GM19099 (cell line): ENCODE results near the gene SHF.

Source experiments
- POLR2A ChIP-seq: IDR thresholded peaks from 3 replicates; pipeline ENCODE4 v1.6.1; 2011; ENCODE audit warnings: low read depth; ENCODE audit not compliant: insufficient read length; ENCODE audit errors: extremely low read depth

SHF gene

DNA sequence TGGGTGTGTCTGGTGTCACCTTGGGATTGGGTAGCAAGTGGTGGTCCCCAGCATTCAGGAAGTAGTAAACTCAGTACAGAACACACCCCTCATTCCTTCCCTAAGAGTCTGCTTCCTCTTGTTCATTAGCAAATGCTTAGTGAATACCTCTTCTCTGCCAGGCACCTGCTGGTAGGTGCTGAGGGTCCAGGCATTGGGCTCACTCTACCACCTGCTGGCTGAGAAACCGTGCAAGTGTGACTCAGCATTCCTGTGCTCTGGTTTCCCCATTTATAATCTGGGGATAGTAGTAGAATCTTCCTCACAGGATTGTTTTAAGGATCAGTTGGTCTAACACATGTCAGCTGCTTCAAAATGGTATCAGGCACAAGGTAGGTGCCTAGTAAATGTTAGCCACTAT, 4.8 kb downstream of the SHF start:
- no peak for TF ChIP-seq POLR2A

DNA sequence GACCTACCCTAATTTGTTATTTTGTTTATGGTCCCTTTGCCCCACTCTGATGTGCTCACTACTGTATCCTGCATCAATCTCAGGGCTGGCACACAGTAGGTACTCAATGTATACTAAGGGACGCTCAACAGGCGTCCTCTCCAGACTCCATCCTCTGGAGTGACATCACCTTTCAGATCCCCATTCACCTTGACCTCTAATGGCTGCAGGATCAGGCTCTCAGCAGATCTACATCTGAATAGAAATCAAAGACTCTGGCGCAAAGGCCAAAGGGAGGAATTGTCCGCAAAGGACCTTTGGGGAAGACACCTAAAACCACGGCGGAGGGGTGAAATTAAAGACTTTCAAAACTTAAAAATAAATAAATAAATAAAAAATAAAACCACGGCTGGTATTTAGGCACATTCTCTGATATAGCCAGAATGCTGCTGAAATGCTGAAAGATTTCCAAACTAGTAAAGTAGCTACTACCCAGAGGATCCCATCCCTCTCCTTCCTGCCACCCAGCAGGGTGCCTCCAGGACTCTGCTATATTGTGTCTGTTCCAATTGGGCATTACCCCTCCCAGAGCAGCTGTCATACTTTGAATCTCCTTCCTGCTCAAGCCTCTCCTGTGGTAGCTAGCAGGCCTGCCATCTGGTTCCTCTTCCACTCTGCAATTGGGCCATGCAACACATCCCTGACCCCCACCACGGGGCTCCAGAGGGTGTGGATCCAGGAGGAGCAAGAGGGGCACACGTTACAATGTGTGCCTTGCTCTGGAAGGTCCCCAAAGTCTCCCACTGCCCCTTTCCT, 6.1 kb downstream of the SHF start:
- TF ChIP-seq POLR2A = no peak

DNA sequence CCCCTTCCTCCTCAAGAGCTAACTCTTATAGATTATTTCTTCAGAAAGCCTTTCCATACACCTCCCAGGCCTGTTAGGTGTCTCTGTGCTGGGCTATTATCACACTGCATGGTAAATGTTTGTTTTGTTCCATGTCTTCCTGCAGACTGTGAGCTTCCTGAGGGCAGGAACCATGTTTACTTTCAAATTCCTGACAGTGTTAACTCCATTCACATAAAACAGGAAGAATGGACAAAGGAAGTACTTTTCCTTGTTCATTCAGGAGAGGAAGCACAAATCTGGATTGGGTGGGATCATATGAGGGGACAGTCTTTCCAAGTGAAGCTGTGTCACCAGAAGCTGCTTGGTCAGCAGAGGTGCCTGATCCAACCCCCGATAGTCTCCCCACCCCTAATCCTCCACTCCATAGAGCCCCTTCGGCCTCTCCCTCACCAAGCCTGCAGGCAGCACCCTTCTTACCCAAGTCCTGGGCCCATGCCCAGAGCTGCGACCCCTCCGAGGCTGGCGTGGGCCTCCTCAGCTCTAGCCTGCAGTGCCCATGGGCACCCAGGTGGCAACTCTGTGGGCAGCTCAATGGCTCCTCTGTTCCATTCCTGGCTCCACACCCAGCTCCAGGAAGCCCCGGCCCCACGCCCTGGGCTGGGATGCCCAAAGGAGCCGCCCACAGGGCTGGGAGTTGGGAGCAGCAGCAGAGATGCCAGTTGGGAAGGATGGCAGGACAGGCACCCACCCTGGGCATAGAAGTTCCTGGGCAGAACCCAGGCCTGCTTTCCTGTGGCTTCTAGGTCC, 6.9 kb downstream of the SHF start:
- TF ChIP-seq POLR2A = no peak

DNA sequence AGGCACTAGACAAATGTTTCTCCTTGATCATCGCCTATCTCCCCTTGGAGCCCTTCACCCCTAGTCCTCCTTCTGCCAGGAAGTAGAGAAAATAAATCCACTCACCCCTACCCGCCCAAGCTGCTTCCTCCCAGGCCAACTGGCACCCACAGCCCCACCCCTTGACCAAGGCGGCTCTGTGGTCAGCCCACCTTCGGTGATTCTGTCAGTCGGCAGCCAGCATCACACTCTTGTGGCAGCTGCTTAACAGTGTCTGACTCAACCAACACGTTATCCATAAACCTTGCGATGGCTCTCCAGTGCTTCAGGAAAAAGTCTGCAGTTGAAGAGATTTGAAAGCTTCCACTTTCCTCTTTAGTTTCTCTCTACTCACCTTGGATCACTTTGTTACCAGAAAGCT, 7.6 kb downstream of the SHF start:
- TF ChIP-seq POLR2A = no peak

DNA sequence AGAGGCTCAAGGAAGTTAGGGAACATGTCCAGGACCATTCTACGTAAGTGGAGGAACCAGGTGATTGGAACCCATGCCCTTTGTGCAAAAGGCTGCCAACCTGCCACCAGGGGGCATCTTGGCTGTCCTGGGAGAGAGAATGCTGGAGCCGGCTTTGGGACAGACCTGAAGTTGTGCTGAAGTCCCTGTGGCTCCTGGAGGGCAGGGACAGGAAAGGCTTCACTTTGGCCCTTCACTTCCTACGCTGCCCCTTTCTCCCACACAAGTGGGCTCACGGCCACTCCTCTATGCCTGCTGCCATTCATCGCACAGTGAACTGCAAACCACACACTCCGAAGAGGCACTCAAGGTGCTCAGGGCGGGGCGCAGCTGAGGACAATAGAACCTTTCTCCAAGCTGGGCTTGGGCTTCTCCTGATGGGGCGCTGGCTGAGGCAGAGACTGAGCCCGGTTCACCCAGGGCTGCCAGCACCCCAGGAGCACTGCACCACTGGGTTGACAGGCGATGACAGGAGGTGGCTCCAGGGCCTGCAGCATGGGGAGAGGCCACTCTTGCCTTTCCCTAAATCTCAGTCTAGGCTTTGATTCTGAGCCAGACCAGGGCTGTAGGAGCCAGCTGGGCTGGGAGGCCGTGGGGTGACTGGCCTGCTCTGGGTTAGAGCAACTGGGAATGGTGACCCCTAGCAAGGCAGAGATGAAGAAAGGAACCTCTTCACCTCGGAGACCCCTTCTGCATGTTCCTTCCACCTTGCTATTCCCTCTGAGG, 8.4 kb downstream of the SHF start:
- TF ChIP-seq POLR2A = no peak

DNA sequence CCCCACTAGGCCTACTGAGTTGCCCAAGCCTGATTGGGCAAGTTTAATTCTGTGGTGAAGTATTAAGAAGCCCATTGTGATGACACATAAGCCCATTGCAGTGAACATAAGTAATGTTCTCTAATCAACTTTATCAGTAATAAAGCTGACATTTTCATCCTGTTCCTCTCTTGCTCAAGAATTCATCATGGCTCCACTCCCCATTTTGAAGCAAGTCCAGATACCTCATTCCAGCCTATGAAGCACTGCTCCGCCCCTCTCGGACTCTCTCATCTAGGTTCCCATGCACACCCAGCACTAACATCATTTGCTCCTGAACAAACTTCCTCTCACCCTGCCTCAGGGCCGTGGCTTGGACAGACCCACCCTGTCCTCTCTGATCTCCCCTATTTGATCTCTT, 10.5 kb downstream of the SHF start:
- TF ChIP-seq POLR2A = no peak

DNA sequence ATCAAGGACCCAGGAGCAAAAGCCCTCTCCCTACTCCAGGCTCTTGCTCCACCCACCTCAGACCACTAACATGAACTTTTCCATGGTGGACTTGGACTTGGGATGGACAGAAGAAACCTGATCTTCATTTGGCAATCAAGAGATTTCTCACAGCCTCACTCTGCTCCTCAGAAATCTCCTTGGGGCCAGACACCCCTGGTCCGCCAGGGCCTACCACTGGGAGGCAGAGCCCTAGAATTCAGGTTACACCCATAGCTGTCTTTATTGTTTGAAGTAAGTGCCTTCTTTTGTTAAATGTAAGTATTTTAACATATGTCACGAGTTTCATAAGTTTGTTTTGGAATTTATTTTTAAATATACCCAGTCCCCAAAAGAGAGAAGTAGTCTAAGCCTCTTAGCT, 13.2 kb downstream of the SHF start:
- no peak for TF ChIP-seq POLR2A

DNA sequence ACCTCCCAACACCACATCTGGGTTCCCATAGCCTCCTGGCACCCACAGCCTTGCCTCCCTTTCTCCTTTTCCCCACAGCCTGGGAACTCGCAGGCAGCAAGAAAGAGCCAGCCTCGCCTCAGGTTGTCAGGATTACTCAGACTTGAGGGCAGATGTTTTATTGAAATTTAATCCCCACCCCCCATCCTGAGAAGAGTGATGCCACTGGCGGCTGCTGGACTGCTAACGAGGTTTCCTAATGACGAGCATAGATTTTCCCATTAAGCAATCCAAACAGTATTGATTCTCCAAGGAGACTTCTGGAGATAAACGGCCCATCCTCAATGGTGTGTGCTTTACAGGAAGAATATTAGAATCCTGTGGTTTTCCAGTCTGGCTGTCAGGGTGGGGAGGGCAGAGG, 13.7 kb downstream of the SHF start:
- TF ChIP-seq POLR2A = no peak

DNA sequence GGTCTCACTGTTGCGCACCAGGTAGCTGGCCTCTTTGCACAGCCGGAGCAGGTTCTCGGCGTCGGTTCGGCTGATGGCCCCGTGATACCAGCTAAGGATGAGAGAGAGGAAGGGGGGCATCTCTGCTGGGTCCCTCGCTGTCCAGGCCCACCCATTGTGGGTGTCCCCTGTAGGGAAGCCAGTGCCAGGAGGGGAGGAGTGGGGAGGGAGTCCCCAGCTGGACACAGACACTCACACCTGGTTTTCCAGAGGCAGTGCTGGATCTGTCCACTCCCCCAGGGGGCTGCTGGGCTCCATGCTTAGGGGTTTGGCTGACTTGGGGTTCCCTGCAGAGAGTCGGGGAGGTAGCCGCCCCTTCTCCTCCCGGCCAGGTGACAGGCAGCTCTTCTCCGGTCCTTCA, 15.9 kb downstream of the SHF start:
- TF ChIP-seq POLR2A = no peak

DNA sequence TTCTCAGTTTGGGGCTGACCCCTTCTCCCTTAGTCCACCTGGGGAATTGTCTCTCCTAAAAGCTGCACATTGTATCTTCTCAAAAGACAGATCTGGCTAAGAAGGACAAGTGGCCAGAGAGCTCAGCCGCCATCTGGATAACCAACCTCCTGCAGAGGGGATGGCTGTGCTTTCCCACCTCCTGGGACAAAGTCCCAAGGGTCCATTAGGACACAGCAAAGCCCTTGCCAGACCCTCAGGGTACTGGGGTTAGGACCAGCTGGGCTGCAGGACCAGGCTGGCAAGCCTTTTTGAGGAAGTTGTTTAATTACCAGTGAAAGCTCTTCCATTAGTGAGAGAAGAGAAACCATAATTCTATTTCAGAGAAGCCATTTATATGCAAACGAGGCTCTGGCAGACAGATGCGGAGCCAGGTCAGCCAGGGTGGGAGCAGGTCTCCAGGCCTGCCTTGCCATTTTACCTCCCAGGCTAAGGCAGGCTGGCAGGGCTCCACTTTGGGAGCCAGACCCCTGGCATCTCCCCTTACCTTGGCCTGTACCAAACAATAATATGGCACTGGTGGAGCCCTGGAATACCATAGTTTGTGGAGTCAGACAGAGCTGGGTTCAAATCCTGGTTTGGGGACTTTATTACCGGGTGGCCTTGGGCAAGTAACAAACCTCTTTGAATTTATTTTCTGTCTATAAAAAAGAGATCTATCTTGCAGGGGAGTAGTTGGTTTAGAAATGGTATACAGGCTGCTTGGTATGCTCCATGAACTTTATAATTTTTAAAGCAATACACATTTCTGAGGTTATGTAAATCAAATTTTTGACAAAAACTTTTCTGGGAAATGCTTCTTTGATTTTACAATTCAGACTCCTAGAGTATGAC, 17.9 kb downstream of the SHF start:
- no peak for TF ChIP-seq POLR2A

DNA sequence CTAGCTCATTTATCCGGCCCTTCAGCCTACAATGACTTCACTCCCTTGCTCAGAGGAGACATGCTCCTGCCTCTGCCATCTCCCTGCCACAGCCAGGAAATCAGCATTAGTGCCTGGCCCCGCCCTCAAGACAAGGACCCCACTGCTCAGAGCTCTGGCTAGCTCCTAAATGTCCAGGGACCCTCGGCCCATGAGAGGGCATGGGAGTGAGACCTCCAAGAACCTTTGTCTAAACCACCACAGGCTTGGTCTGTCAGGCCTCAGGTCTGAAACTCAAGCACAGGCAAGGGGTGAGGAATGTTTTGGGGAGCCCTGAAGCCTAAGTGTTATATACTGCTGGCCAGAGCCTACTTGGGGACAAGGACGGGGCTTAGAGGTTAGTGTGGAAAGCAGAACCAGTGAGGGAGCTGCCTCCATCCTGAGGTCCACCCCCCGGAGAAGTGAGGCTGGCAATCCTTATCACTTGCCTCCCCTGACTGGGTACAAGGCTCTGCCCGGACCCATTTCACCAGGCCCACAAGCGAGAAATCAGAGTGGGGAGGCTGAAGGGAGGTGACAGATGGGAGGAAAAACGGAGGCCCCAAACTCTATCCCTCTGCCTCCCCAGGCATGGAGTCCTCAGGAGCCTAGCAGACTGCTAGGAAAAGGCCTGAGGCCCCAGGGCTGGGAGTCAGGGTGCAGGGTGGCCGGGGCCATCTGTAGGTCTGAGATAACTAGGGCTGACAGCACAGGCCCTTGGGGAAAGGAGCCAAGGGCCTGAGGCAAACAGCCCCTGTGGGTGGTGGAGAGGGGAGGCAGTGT, 18.8 kb downstream of the SHF start:
- no peak for TF ChIP-seq POLR2A

DNA sequence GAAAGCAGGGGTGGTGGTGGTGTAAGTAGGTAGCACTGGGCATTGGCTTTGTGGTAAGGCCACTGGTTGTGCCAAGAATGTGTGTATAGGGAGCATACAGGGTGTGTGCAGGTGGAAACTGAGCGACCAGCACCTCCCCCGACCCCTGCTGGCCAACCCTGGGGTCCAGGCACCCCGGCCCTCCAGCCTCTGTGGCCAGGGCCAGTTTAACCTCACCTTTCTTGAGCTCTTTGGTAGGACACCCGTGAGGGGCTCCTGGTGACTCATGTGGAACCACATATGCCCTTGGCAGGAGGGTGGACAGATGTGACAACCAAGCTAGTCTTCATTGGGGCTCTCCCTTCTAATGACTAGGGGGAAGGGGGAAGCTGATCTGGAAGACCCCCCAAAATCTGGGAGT, 19.5 kb downstream of the SHF start:
- TF ChIP-seq POLR2A = no peak

DNA sequence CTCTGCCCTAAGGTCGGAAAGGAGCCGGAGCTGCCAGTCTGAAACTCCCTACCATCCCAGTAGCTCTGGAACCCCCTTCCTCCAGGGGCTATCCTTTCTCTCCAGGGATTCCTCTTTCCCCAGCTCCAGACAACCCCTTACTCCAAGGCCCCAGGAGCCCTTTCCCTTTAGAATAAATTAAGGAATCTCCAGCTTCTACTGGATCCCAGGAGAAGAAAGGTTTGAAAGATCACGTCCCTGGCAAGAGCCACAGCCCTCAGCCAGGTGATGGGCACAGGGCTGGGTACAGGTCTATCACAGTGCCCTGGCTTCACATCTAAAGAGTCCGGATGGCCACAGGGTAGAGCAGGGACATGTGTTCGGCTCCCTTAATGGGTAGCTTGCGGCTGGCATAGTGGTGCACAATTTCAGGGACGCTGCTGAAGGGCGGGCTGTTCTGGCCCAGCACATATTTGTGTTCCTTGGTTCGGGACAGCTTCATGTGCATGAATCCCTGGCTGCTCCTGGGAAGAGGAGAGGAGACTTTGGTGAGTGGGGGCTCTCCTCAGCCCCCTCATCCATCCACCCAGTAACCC, 20.0 kb downstream of the SHF start:
- TF ChIP-seq POLR2A = no peak
